Measurements from ENCODE around the gene ZNF433.
A peak's percentile ranks its signal among the peaks of the same experiment; 100 is the strongest.

The ZNF433 gene

GRCh38 chr19:11987405-11988281 is 47.8 kb downstream of the ZNF433 start:
- DNase-seq, result peak; percentile 94

- DNase-seq, result no peak
Observed at GRCh38 chr19:11986754-11987153, 48.7 kb downstream of the ZNF433 start.

- no peak for DNase-seq
Observed at GRCh38 chr19:11984986-11985385, 50.5 kb downstream of the ZNF433 start.

- no peak for DNase-seq
Observed at GRCh38 chr19:11982526-11982925, 53.0 kb downstream of the ZNF433 start.

GRCh38 chr19:11979527-11979926 is 56.0 kb downstream of the ZNF433 start:
- no peak for DNase-seq

- no peak for DNase-seq
Observed at GRCh38 chr19:11978492-11979100, 56.9 kb downstream of the ZNF433 start.

GRCh38 chr19:11973019-11973810 is 62.3 kb downstream of the ZNF433 start:
- DNase-seq, result no peak

- no peak for DNase-seq
Observed at GRCh38 chr19:11971041-11971440, 64.4 kb downstream of the ZNF433 start.

GRCh38 chr19:11970174-11970573 is 65.3 kb downstream of the ZNF433 start:
- no peak for DNase-seq

GRCh38 chr19:11964858-11965645 is 70.4 kb downstream of the ZNF433 start, which contains the start of gene ZNF763:
TSS of gene ZNF763 (plus strand) at chr19:11965040. CDS start at chr19:11965209, 169 bp downstream.
- peak; percentile 81 for DNase-seq

Data from activated CD4-positive, alpha-beta T cell treated with anti-CD3 and anti-CD28 coated beads, Interleukin-10, Interleukin-2, amounts not matched to agents 100 ng/mL and 50 ng/mL, durations not matched to agents 16 hours and 8 hours (primary cell).